Inferior parietal cortex (tissue), 1 donor: ENCODE data around the gene TGM3.
"Not testable (repeated sequence)": the region's sequence is repeated elsewhere in the genome, so short reads cannot be mapped to it uniquely, and the experiment has no call there.

Experiments
- DNase-seq: peaks from one replicate; pipeline ENCODE4 v3.0.0-alpha.2; 2016; ENCODE audit errors: extremely low spot score

Gene TGM3, protein sequence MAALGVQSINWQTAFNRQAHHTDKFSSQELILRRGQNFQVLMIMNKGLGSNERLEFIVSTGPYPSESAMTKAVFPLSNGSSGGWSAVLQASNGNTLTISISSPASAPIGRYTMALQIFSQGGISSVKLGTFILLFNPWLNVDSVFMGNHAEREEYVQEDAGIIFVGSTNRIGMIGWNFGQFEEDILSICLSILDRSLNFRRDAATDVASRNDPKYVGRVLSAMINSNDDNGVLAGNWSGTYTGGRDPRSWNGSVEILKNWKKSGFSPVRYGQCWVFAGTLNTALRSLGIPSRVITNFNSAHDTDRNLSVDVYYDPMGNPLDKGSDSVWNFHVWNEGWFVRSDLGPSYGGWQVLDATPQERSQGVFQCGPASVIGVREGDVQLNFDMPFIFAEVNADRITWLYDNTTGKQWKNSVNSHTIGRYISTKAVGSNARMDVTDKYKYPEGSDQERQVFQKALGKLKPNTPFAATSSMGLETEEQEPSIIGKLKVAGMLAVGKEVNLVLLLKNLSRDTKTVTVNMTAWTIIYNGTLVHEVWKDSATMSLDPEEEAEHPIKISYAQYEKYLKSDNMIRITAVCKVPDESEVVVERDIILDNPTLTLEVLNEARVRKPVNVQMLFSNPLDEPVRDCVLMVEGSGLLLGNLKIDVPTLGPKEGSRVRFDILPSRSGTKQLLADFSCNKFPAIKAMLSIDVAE

DNA sequence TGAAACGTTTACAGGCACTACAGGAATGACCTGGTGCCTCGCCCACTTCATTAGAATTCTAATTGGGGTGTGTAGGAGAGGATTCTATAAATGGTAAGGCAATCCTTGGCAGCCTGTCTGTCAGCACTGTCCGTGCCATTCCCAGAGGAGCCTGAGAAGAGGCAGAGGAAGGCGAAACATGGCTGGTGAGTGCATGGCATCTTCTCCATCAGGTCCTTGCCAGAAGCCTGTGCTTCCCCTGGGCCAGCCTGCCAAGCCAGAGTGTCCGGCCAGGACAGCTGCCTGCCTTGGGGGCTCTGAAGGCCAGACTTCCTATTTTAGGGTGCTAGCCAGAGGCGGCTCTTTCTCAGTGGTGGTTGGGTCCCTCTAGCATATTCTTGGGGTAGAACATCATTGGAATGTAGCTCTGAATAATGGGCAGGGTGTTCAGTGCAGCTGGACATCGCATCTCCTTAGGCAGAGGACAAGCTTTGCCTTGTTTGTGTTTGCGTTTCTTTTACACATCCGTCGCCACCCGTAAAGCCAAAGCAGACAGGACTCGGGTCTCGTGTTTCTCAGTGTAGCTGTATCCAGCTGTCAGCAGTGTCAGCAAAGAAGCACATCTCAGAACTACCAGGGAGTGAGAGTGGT lies at the start of gene TGM3:
TGM3 (plus strand) TSS at position 116 of the 630 bp plus-strand sequence; CDS start at position 179, 63 bp downstream.
- no peak for DNase-seq

DNA sequence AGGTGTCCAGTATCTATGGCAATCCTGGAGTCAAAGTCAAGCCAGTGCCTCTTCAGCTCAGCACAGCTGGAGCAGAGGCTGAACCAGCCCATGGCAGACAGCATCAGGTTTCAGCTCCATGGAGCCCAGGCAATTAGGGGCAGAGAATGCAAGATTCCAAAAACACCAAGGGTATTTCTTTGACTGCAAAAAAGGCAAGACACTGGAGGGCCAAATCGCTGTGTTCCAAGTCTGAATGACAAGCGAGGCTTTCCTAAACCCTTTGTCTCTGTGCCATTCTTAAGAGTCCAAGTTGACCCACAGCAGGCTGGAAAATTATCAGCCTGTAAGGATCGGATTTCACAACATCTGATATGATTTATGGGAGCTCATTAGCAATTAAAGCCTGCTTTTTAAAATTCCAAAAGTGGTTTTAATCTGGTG lies 49.7 kb upstream of the TGM3 start:
- no peak for DNase-seq

DNA sequence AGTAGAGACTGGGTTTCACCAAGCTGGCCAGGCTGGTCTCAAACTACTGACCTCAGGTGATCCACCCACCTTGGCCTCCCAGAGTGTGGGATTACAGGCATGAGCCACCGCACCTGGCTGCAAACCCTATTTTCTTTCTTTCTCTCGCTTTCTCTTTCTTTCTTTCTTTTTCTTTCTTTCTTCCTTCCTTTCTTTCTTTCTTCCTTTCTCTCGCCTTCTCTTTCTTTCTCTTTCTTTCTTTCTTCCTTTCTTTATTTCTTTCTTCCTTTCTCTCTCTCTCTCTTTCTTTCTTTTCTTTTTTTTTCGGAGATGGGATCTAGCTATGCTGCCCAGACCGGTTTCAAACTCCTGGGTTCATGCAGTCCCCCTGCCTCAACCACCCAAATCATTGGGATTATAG lies 47.0 kb upstream of the TGM3 start:
- DNase-seq = no peak

DNA sequence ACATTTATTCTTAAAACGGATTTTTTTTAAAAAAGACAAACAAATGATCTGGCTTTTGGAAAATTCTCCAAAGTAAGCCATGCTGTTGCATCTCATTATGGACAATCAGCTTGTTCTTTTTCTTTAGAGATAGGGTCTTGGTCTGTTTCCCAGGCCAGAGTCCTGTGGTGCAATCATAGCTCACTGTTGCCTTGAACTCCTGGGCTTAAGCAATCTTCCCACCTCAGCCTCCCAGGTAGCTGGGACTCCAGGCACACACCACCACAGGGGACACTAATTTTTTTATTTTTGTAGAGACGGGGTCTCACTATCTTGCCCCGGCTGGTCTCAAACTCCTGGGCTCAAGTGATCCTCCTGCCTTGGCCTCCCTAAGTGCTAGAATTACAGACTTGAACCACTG lies 45.9 kb upstream of the TGM3 start:
- DNase-seq = no peak

DNA sequence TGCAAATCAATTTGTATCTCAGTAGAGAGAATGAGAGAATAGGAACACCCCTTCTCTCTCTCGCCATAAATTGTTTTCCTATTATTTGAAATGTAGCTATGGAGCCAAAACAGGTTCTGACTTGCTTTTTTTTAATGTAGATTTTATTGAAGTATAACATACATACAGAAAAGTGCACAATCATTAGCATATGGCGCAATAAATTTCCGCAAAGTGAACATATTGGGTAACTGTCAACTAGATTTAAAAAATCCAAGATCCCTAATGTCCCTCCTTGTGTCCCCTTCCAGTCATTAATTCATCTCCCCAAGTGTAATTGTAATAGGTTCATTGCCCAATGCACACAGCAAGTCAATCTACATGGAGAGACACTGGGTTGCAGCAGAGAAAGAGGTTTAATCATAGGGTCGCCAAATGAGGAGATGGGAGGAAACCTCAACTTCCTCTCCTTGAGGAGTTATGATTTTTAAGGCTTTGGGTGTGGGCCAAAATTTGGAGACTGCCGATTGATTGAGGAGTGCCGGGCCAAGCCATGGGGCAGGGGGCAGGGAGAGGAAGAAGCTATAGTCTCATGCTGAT lies 43.3 kb upstream of the TGM3 start:
- no peak for DNase-seq

DNA sequence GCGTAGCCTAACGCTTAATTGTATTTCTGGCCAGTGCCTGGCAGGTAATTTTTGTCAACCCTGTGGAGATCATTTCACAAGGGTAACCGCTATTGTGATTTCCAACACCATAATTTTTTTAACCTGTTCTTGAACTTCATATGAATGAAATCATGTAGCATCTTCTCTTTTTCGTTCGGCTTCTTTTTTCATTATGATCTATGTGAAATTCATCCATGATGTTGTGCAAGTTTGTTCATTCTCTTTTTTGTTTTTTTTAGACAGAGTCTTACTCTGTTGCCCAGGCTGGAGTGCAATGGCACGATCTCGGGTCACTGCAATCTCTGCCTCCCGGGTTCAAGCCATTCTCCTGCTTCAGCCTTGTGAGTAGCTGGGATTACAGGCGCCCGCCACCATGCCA lies 42.5 kb upstream of the TGM3 start:
- no peak for DNase-seq

DNA sequence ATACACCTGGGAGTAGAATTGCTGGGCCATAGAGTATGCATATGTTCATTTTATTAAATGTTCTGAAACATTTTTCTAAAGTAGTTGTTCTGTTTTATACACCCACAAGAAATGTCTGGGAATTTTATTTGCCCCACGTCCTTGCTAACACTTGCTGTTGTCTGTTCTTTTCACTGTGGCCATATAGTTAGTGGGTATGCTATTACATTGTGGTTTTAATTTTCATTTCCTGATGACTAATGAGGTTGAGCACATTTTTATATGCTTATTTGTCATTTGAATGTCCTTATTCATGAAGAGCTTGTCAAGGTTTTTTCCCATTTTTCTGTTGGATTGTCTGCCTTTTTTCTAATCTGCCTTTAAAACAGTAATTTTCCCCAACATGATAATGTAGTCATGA lies 41.5 kb upstream of the TGM3 start:
- DNase-seq = no peak

DNA sequence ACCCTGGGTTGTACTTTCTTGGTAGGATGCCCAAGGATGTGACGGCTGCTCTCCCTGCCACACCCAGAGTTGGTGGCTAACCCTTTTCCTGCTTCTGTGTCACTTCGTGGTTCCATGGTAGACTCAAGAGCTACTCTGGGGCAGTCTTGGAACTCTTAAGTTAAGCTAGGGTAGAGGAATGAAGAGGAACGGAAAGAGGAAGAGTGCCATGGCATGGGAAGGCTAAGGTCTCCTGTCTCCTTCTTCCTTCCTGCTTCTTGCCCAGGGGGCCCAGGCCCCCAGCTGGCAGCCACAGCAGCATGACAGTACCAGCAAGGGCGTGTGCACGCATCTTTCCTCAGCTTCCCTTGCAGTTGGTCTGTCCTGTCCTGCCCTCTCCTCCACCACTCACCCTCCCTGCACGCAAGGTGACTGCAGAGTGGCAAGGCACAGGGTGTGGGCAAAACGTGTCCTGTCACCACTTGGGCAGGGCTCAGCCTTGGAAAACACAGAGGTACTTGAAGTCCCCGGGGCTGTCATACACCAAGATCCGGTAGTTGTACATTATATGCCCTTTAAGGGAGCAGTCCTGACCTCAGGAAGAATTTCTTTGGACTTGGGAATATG lies 39.8 kb upstream of the TGM3 start:
- no peak for DNase-seq

DNA sequence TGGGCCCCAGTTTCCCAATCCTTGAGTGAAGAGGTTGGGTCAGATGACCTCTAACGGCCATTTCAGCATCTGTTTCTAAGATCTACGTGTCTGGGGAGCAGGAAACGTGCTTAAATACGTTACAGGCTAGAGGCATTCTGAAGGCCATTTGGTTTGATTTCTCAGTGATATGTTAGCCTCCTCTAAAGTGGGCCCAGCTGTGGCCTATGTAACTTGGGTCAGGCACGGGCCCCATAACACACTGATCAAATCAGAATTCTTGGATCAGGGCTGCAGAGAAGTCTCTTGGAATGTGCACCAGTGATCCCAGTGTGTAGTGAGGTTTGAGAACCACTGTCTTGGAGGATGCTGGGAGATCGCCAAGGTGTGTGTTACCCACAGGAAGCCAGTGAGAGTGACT lies 36.1 kb upstream of the TGM3 start:
- no peak for DNase-seq

DNA sequence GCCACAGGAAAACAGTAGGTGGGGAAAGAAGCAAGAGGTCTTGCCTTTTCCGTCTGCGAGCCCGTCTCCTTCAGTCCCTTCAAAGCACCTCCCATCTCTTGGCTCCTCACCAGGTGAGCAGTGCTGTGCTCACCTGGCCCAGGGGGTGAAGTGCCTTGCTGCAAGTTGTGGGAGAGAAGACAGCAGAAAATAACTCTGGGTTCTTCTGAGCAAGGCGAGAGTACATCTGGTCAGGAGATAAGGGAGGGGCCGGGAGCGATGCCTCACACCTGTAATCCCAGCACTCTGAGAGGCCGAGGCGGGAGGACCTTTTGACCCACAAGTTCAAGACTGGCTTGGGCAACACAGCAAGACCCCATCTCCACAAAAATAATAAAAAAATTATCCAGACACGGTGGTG lies 35.6 kb upstream of the TGM3 start:
- no peak for DNase-seq

DNA sequence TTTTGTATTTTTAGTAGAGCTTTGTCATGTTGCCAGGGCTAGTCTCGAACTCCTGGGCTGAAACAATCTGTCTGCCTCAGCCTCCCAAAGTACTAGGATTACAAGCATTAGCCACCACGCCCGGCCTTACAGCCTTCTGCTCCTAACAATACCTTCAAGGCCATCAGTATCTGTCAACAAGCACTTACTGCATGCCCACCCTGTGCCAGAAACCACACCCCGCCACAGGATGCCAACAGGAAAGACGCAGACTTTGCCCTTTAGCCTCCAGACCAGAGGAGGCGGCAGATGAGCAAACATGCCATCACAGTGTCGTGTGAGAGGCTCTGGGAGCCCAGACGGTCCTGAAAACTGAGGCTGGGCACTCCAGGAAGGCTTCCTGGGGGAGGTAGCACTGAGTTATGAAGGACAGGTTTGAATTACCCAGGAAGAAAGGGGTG lies 34.7 kb upstream of the TGM3 start:
- DNase-seq = no peak

DNA sequence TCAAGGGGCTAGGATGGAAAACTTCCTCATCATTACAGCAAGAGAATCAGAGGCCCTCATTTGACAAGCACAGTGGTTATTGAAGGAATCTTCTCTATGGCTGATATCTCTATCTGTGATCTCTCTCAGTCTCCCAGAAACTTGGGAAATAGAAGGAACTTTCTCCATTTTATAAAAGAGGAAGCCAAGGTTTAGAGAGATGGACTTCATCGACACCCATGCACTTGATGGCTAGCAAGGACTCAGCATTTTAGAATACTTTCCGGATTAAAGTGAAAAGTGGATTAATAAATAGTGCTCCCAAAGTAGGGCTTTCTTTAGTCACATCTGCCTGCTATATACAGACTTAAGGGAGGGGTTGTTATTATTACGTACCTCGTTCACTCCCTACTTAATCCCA lies 34.2 kb upstream of the TGM3 start:
- DNase-seq = no peak

DNA sequence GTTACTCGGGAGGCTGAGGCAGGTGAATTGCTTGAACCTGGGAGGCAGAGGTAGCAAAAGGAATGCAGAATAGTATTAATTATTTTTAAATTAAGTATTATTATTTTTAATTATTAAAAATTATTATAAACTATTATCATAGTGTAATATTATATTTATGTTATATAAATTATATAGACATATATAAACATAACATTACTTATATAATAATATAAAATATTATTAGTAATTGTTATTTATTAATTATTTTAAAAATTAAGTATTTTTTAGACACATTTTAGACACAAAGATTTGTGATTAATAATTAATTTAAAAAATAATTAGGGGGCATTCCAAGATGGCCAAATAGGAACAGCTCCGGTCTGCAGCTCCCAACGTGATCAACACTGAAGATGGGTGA lies 31.7 kb upstream of the TGM3 start:
- DNase-seq = no peak

DNA sequence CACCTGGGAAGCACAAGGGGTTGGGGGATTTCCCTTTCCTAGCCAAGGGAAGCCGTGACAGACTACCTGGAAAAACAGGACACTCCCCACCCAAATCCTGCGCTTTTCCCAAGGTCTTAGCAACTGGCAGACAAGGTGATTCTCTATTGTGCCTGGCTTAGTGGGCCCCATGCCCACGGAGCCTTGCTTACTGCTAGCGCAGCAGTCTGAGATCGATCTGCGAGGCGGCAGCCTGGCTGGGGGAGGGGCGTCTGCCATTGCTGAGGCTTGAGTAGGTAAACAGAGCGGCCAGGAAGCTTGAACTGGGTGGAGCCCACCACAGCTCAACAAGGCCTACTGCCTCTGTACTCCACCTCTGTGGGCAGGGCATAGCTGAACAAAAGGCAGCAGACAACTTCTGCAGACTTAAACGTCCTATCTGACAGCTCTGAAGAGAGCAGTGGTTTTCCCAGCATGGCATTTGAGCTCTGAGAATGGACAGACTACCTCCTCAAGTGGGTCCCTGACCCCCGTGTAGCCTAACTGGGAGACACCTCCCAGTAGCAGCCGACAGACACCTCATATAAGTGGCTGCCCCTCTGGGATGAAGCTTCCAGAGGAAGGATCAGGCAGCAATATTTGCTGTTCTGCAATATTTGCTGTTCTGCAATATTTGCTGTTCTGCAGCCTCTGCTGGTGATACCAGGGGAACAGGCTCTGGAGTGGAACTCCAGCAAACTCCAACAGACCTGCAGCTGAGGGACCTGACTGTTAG lies 31.0 kb upstream of the TGM3 start:
- DNase-seq = not testable (repeated sequence)

DNA sequence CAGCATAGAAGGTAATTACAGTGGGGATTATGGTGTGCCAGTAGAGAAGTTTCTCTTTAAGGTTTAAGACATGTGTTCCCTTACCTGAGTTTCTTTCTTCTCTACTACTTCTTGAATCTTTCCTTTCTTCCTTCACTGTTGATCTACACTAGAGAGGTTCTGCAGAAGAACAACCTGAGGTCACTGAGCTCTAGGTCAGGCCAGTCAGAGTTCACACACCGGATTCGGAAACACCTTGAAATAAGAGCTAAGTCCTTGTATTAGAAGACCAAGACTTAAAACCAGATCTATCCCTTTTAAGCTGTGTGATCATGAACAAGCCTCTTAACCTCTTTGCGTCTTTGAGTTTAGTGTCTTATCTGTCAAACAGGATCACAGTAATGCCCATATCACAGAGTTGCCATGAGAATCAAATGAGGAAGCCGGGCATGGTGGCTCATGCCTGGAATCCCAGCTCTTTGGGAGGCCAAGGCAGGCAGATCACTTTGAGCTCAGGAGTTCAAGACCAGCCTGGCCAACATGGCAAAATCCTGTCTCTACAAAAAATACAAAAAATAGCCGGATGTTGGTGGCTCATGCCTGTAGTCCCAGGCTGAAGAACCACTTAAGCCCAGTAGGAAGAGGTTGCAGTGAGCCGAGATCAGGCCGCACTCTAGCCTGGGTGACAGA lies 22.0 kb upstream of the TGM3 start:
- no peak for DNase-seq

DNA sequence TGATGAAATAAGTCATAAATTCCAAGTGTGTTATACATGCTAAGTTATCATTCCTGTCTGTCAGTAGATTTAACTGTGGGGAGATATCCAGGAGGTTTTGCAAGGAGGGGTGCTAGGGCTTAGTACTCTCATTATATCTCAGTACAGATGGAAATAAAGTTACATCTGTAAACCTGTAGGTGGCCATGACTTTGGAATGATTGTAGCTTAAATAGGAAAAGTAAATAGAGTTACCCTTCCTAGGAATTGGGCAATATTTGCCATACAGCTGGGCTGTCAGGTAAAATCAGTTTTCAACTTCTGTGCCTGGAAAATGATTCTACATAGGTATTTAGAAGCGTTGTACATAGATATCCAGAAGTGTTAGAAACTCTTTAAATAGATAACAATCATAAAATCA lies 19.8 kb upstream of the TGM3 start:
- DNase-seq = no peak

DNA sequence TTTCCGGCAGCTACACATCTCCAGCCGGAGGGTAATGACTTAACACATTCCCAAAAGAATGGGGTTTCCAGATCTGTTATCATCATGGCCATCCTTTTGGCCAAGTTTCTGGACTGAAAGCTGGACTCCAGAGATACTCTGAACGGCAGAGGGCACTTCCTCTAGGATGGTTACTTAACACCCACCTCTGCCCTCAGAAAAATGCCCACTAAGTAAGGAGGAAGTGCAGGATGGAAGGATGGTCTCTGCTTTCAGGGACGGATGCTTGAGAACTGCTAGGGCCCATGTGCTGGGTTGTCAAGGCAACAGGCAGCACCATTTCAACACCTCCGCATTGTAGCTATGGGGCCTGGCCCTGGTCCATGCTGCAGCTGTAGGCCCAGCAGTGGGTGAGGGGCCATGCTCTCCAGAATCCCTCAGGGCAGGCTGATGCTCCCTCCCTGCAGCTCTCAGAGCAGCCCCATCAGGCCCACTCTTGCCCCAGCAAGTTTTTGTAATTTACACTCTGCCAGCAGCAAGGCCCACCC lies 16.5 kb upstream of the TGM3 start:
- DNase-seq = peak; percentile 20

DNA sequence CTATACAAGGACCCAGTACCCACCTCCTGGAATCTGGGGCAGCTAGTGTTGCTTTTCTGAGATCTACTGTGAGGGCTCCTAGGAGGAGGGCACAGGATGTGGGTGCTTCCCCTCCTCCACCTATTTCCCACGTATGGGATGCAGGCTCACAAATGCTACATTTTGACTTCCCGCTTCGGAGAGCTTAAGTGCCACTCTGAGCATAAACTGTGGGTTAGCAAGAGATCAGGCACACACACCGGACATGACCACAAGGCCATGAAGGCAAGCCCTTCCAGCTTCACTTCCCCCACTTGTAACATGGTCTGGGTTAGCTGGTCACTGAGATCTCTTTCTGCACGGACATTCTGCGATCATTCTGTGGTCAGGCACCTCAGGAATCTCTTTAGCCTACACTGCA lies 15.7 kb upstream of the TGM3 start:
- DNase-seq = no peak

DNA sequence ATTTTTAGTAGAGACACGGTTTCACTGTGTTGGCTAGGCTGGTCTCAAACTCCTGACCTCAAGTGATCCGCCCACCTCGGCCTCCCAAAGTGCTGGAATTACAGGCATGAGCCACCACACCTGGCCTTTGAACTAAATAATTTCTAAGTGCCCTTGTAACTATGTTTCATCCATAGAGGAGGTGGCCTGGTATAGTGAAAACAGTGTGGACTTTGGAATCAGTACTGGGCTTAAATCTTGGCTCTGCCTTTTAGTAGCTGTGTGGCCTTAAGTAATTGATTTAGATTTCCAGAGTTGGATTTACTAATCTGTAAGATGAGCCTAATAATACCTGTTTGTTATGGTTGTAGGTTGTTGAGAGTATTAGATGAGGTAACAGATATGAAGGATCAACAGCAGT lies 14.2 kb upstream of the TGM3 start:
- DNase-seq = no peak

DNA sequence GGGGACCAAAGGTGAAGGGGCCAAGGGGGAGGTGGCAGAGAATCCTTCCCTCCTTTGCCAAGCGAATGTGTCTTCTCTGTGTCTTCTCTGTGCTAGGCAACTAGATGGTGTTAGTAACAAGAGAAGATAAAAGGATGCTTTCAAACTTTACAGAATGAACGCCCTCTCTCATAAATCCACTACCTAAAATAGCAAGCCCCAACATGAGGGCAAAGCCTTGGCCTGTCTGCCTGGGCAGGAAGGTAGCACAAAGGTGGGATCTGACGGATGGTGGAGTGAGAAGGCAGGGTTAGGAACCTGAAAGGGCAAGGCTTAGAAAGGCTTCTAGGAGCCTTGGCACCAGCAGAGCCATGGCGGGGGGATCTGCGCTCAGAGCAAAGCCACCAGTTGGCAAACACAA lies 13.6 kb upstream of the TGM3 start:
- DNase-seq = no peak
